ENCODE measurements around the gene DMD. TPM values are rescaled to one million over a fixed set of nuclear protein-coding genes. Genes with fewer than 3 reads are reported as not detected.

DMD gene
- total RNA-seq, 5 donors from 2014 or later (not counting 1 experiment from before 2014, with no cell fraction given): 0.73 to 1.6 (median 0.88) TPM; not detected in 1

DNA sequence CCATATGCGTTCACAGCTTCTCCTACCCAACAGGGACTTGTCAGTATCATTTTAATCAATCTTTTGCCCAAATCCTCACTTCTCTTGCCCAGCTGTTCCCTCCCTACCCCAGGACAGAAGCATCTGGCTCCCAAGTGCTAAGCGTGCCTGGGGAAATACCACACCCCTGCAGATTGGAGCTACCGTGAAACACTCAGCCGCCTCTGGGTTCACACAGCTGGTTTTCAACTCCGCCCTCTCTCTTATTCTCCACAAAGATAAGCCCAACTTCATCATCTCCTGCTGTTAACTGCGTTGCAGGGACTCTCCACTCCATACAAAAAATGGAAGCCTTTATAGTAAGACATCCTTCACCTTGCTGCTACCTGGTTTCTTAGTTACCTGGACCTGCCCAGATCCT lies 1992.2 kb downstream of the DMD start:
- Mint-ChIP-seq H3K9me3 (peaks cover 0 to 3% (median 0%) of the 10 kb centered on the region in 3 donors), H3K4me1 (no peaks in the 10 kb centered on the region), H3K27me3 (no peaks in the 10 kb centered on the region), H3K36me3 (no peaks in the 10 kb centered on the region), H3K4me3 (no peak overlapping the region), H3K27ac (no peak overlapping the region)
- DNase-seq (no peak), ATAC-seq (replicated peaks in 1 of 4) (no peak)
- H3K27me3 ChIP-seq (replicated peaks in 1 of 2; ENCODE audit: control insufficient read depth in 2 of 2, extremely low read depth in 1 of 2, insufficient read depth in 2 of 2, low read length in 1 of 2): no peaks in the 10 kb centered on the region
- no peak overlapping the region for H3K4me3 ChIP-seq (ENCODE audit: control insufficient read depth in 1 of 2, extremely low read depth in 1 of 2, low read length in 1 of 2)
- H3K27ac ChIP-seq (ENCODE audit: low read length): no peak overlapping the region
- 74% methylated on average over 6 of the region's 6 CpGs for WGBS (ENCODE audit: insufficient coverage)
- ChIA-PET POLR2A (no interaction called here), CTCF (no interaction called here)
- no peaks in the 10 kb centered on the region for H3K4me1 ChIP-seq (ENCODE audit: control insufficient read depth in 1 of 2, extremely low read depth in 1 of 2, insufficient read depth in 2 of 2, low read length in 2 of 2)
- no peaks in the 10 kb centered on the region for H3K36me3 ChIP-seq (ENCODE audit: control insufficient read depth in 2 of 2, extremely low read depth in 1 of 2, insufficient read depth in 1 of 2, low read length in 1 of 2)
- H3K9me3 ChIP-seq: no peaks in the 10 kb centered on the region

DNA sequence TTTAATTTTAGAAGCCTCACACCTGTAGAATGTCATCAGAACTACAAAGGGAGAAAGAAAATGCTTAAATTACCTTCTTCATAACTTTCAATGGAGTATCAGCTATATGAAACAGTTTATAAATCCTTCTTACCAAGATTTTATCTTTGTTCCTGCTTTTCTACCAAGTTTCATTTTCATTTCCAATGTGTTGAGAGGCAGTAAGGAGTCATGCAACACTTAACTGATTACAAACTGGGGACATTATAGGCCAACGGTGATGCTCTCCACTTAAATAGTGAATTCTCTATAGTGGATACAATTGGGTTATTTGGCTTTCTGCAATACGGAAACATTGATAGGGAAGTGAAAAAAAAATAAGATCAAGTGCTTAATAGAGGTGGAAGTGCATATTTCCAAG lies 1994.3 kb downstream of the DMD start:
- Mint-ChIP-seq H3K4me3 (no peak overlapping the region), H3K9me3 (peaks cover 0 to 3% (median 0%) of the 10 kb centered on the region in 3 donors)
- no CpG with 5 or more reads among the region's 2 CpGs for WGBS (ENCODE audit: insufficient coverage)

DNA sequence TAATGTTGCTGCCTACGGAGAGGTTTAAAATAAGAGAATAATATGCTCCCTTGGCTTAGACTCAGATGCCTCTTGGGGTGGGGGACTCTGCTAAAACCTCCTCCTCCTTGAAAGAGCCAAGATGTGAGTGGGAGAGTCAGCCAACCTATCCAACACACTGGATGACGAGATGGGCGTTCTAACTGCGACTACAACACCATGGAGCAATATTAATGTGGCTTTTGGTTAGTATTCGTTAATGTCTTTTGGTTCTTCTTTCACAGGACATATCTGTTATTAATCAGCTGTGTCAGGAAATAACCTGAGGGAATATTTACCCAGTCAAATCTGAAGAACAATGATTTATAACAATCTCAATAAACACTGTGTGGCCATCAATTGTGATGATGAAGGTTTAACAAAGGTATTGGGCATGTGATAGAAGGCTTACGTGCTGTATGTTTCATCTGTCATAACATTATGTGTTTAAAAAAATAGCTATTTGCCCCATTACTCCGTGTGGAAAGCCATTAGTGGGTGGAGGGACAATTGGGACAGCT lies 1996.0 kb downstream of the DMD start:
- H3K27ac Mint-ChIP-seq: no peak overlapping the region
- POLR2A ChIA-PET: no interaction called here
- Histone ChIP-seq H3K27ac (ENCODE audit: low read length) (no peak overlapping the region), H3K4me3 (ENCODE audit: control insufficient read depth in 1 of 2, extremely low read depth in 1 of 2, low read length in 1 of 2) (no peak overlapping the region), H3K4me1 (ENCODE audit: control insufficient read depth in 1 of 2, extremely low read depth in 1 of 2, insufficient read depth in 2 of 2, low read length in 2 of 2) (no peaks in the 10 kb centered on the region), H3K9me3 (no peaks in the 10 kb centered on the region), H3K27me3 (replicated peaks in 1 of 2; ENCODE audit: control insufficient read depth in 2 of 2, extremely low read depth in 1 of 2, insufficient read depth in 2 of 2, low read length in 1 of 2) (no peaks in the 10 kb centered on the region), H3K36me3 (ENCODE audit: control insufficient read depth in 2 of 2, extremely low read depth in 1 of 2, insufficient read depth in 1 of 2, low read length in 1 of 2) (no peaks in the 10 kb centered on the region)
- CTCF ChIA-PET: no interaction called here
- no peaks in the 10 kb centered on the region for H3K4me1 Mint-ChIP-seq
- peaks cover 0 to 5% of the 10 kb centered on the region in 2 donors for H3K27me3 Mint-ChIP-seq
- no peaks in the 10 kb centered on the region for H3K36me3 Mint-ChIP-seq
- ATAC-seq (replicated peaks in 1 of 4) (no peak), DNase-seq (no peak)
- peaks cover 0 to 3% (median 0%) of the 10 kb centered on the region in 3 donors for H3K9me3 Mint-ChIP-seq
- H3K4me3 Mint-ChIP-seq: no peak overlapping the region
- WGBS (ENCODE audit: insufficient coverage): no CpG with 5 or more reads among the region's 7 CpGs

More for the DNA sequence above, 1994.3 kb downstream of the DMD start:
- H3K27me3 Mint-ChIP-seq: peaks cover 0 to 5% of the 10 kb centered on the region in 2 donors
- Histone ChIP-seq H3K9me3 (no peaks in the 10 kb centered on the region), H3K36me3 (ENCODE audit: control insufficient read depth in 2 of 2, extremely low read depth in 1 of 2, insufficient read depth in 1 of 2, low read length in 1 of 2) (no peaks in the 10 kb centered on the region), H3K27me3 (replicated peaks in 1 of 2; ENCODE audit: control insufficient read depth in 2 of 2, extremely low read depth in 1 of 2, insufficient read depth in 2 of 2, low read length in 1 of 2) (no peaks in the 10 kb centered on the region), H3K4me1 (ENCODE audit: control insufficient read depth in 1 of 2, extremely low read depth in 1 of 2, insufficient read depth in 2 of 2, low read length in 2 of 2) (no peaks in the 10 kb centered on the region), H3K4me3 (ENCODE audit: control insufficient read depth in 1 of 2, extremely low read depth in 1 of 2, low read length in 1 of 2) (no peak overlapping the region), H3K27ac (ENCODE audit: low read length) (no peak overlapping the region)
- H3K36me3 Mint-ChIP-seq: no peaks in the 10 kb centered on the region
- POLR2A ChIA-PET: no interaction called here
- CTCF ChIA-PET: no interaction called here
- DNase-seq (no peak), ATAC-seq (replicated peaks in 1 of 4) (no peak)
- H3K27ac Mint-ChIP-seq: no peak overlapping the region
- H3K4me1 Mint-ChIP-seq: no peaks in the 10 kb centered on the region

DNA sequence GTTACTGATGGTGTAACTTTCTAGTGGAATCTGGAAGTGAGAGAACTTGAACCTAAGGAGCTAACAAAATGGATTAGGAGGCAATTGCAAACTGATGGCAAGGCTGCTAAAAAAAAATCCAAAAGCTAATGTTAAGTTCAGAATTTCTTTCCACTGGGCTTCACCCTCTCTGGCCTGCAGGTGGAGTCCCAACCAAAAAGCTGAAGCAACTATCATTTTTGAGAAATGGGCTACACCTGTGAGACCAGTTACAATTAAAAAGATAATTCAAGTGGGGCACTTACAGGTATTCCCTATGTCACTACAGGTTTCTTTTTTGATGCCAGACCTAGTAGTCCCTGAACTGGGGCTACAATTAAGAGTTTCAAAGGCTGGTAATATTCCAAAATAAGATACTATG lies 1997.4 kb downstream of the DMD start:
- Histone ChIP-seq H3K27ac (ENCODE audit: low read length) (no peak overlapping the region), H3K4me3 (ENCODE audit: control insufficient read depth in 1 of 2, extremely low read depth in 1 of 2, low read length in 1 of 2) (no peak overlapping the region), H3K4me1 (ENCODE audit: control insufficient read depth in 1 of 2, extremely low read depth in 1 of 2, insufficient read depth in 2 of 2, low read length in 2 of 2) (no peaks in the 10 kb centered on the region), H3K9me3 (no peaks in the 10 kb centered on the region), H3K27me3 (replicated peaks in 1 of 2; ENCODE audit: control insufficient read depth in 2 of 2, extremely low read depth in 1 of 2, insufficient read depth in 2 of 2, low read length in 1 of 2) (no peaks in the 10 kb centered on the region), H3K36me3 (ENCODE audit: control insufficient read depth in 2 of 2, extremely low read depth in 1 of 2, insufficient read depth in 1 of 2, low read length in 1 of 2) (no peaks in the 10 kb centered on the region)
- no peak overlapping the region for H3K4me3 Mint-ChIP-seq
- H3K27ac Mint-ChIP-seq: no peak overlapping the region
- peaks cover 0 to 5% of the 10 kb centered on the region in 2 donors for H3K27me3 Mint-ChIP-seq
- POLR2A ChIA-PET: no interaction called here
- DNase-seq (peak in 1 of 35 experiments; percentile 0), ATAC-seq (replicated peaks in 1 of 4) (no peak)
- CTCF ChIA-PET: no interaction called here
- peaks cover 0 to 3% (median 0%) of the 10 kb centered on the region in 3 donors for H3K9me3 Mint-ChIP-seq
- no peaks in the 10 kb centered on the region for H3K4me1 Mint-ChIP-seq
- no peaks in the 10 kb centered on the region for H3K36me3 Mint-ChIP-seq

DNA sequence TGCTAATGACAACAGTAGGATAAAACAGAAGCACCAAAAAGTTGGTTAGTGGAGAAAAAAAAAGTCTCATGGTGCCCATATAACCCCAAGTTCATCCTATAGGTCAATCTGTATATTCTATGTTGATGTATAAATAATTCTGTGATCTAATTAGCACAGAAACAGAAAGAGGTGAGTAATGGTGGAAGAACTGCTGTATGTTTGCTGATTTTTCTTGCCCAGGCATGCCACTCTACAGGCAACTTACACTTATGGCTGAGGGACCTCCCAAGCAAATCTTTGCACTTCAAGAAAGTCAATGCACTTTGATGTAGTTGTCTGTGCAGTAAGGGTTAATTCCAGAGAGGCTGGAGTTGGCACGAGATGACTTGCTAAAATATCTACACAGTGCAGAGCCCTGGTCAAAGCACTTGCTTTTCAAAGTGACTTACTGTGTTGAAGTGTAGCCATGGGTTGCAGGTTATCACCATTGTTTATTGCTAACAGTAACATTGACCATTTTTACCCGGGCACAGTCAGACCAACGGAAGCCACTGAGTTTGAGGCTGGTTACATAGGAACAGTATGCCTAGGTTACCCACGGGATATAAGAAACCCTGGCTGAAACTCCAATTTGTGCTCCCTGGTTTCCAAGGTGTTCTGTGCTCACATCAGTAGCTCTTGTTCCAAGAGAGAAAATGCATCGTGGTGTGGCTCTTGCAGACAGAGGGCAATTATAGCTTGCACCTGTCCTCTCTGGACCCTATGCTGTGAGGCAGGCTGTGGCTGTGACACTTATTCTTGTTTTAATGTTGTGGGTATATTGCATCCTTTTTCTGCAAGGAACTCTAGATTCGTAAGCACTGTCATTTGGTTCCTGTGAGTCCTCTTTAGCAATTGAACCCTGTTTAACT lies 1998.2 kb downstream of the DMD start:
- H3K9me3 ChIP-seq: no peaks in the 10 kb centered on the region
- H3K36me3 ChIP-seq (ENCODE audit: control insufficient read depth in 2 of 2, extremely low read depth in 1 of 2, insufficient read depth in 1 of 2, low read length in 1 of 2): no peaks in the 10 kb centered on the region
- ChIA-PET POLR2A (no interaction called here), CTCF (no interaction called here)
- Mint-ChIP-seq H3K27ac (no peak overlapping the region), H3K27me3 (peaks cover 0 to 5% of the 10 kb centered on the region in 2 donors), H3K4me3 (no peak overlapping the region), H3K36me3 (no peaks in the 10 kb centered on the region), H3K4me1 (no peaks in the 10 kb centered on the region), H3K9me3 (peaks cover 0 to 3% (median 0%) of the 10 kb centered on the region in 3 donors)
- H3K27me3 ChIP-seq (replicated peaks in 1 of 2; ENCODE audit: control insufficient read depth in 2 of 2, extremely low read depth in 1 of 2, insufficient read depth in 2 of 2, low read length in 1 of 2): no peaks in the 10 kb centered on the region
- 90% methylated on average over 2 of the region's 6 CpGs for WGBS (ENCODE audit: insufficient coverage)
- no peak for DNase-seq
- no peak for ATAC-seq (replicated peaks in 1 of 4)
- no peak overlapping the region for H3K4me3 ChIP-seq (ENCODE audit: control insufficient read depth in 1 of 2, extremely low read depth in 1 of 2, low read length in 1 of 2)
- H3K4me1 ChIP-seq (ENCODE audit: control insufficient read depth in 1 of 2, extremely low read depth in 1 of 2, insufficient read depth in 2 of 2, low read length in 2 of 2): no peaks in the 10 kb centered on the region
- H3K27ac ChIP-seq (ENCODE audit: low read length): no peak overlapping the region

DNA sequence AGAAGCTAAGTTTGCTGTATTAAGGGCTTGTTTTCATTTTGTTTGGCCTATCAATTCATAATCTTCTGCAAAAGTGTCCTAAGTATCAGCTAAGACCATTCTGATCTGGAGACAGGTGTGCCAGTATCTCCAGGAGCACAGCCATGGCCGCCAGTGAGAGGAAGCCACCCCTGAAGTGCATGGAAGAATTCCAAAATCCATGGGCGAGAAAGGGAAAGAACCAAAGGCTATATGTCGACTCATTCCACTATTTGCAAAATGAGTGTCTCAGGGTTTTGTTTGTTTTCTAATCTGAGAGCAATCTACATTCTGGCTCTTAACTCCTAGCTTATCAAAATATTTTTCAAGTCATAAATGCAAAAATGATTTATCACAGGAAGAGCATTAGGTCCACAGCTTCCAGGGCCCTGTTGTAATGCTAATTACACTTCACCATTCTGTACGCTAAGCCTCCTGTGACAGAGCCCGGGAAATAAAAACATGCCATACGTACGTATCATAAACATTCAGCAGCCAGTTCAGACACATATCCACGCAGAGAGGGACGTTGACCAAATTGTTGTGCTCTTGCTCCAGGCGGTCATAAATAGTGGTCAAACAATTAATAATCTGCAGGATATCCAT lies 2002.2 kb downstream of the DMD start:
- Mint-ChIP-seq H3K4me1 (no peaks in the 10 kb centered on the region), H3K9me3 (no peaks in the 10 kb centered on the region), H3K27me3 (peaks cover 0 to 5% of the 10 kb centered on the region in 2 donors), H3K36me3 (no peaks in the 10 kb centered on the region), H3K4me3 (no peak overlapping the region), H3K27ac (no peak overlapping the region)
- ChIA-PET CTCF (no interaction called here), POLR2A (no interaction called here)
- no peaks in the 10 kb centered on the region for H3K9me3 ChIP-seq
- no peaks in the 10 kb centered on the region for H3K36me3 ChIP-seq (ENCODE audit: control insufficient read depth in 2 of 2, extremely low read depth in 1 of 2, insufficient read depth in 1 of 2, low read length in 1 of 2)
- WGBS (ENCODE audit: insufficient coverage): 100% methylated on average over 3 of the region's 10 CpGs
- DNase-seq (no peak), ATAC-seq (replicated peaks in 1 of 4) (no peak)
- H3K27me3 ChIP-seq (replicated peaks in 1 of 2; ENCODE audit: control insufficient read depth in 2 of 2, extremely low read depth in 1 of 2, insufficient read depth in 2 of 2, low read length in 1 of 2): no peaks in the 10 kb centered on the region
- no peak overlapping the region for H3K4me3 ChIP-seq (ENCODE audit: control insufficient read depth in 1 of 2, extremely low read depth in 1 of 2, low read length in 1 of 2)
- H3K4me1 ChIP-seq (ENCODE audit: control insufficient read depth in 1 of 2, extremely low read depth in 1 of 2, insufficient read depth in 2 of 2, low read length in 2 of 2): no peaks in the 10 kb centered on the region
- H3K27ac ChIP-seq (ENCODE audit: low read length): no peak overlapping the region
